HepG2 (cell line): ENCODE data around the gene CD6. TPM values are rescaled to one million over a fixed set of nuclear protein-coding genes. Genes with fewer than 3 reads are reported as not detected.

Experiments used
- ATAC-seq: fragments of 200-7000 bp; cut with Tn5 transposase; 3 replicates; pipeline ENCODE4 v1.9.1; 2020; ENCODE audit warnings: mild to moderate bottlenecking, moderate library complexity
- BruUV-seq: library from RNA; stranded (reverse); fragments of 400-500 nt; replicated peaks from 2 replicates; lab custom pipeline; 2021; lab: Mats Ljungman, UMichigan
- CTCF ChIA-PET: fragments of 300-600 bp; formaldehyde crosslinking; extraction: SDS; loops from one replicate; lab custom pipeline; 2021; ENCODE audit warnings: low total read pairs, inconsistent platforms, low intra/inter-chr PET ratio; lab: Yijun Ruan, JAX
- POLR2A ChIA-PET: fragments of 350-600 bp; sonication (Branson Sonifier 250); formaldehyde crosslinking; loops from one replicate; lab custom pipeline; 2020; ENCODE audit warnings: antibody characterized with exemption, inconsistent platforms; lab: Yijun Ruan, JAX
- DNase-seq: peaks from one replicate; pipeline ENCODE4 v3.0.0-alpha.2; 2015; ENCODE audit warnings: low spot score
- FAIRE-seq: peaks from 3 replicates; lab custom pipeline; 2011; peaks lifted over from hg19 to GRCh38; lab: Jason Lieb, UNC
- H2AFZ ChIP-seq: one replicate; pipeline ENCODE4 v1.6.1; 2011; ENCODE audit warnings: low read length, inconsistent platforms
- H3K27ac ChIP-seq: fragments of 300-600 bp; 3 replicates; pipeline ENCODE4 v1.8.0; 2011; ENCODE audit warnings: mixed run types, mild to moderate bottlenecking, mixed read lengths, low read length, inconsistent platforms; ENCODE audit not compliant: insufficient read depth; ENCODE audit errors: extremely low read length
- H3K27me3 ChIP-seq, 2 experiments: fragments of 200-600 bp in 1 of 2; 2 replicates in 1 of 2; 3 replicates in 1 of 2; pipeline versions ENCODE4 v1.6.0 to v1.8.0; 2011; ENCODE audit warnings: low read length in 2 of 2, mild to moderate bottlenecking in 2 of 2, moderate library complexity in 2 of 2, inconsistent platforms in 1 of 2; ENCODE audit not compliant: insufficient read depth in 2 of 2, control insufficient read depth in 1 of 2
- H3K36me3 ChIP-seq, 2 experiments: fragments of 200-600 bp in 1 of 2; replicated peaks in 1 of 2; 2 replicates in 1 of 2; 3 replicates in 1 of 2; pipeline versions ENCODE4 v1.5.1 to v1.8.0; 2011; ENCODE audit warnings: low read length in 2 of 2, inconsistent platforms in 1 of 2; ENCODE audit not compliant: insufficient read depth in 2 of 2, control insufficient read depth in 1 of 2
- H3K4me1 ChIP-seq: 2 replicates; pipeline ENCODE4 v1.5.1; 2012; ENCODE audit warnings: low read length, inconsistent platforms; ENCODE audit not compliant: insufficient read depth
- H3K4me2 ChIP-seq: 2 replicates; pipeline ENCODE4 v1.6.0; 2011; ENCODE audit warnings: low read depth, low read length, inconsistent platforms
- H3K4me3 ChIP-seq, 3 experiments: fragments of 200-600 bp in 1 of 3; sonication (generic), shearing (Covaris generic) in 1 of 3; replicated peaks in 1 of 3; 2 replicates each; pipeline ENCODE4 v1.5.1; 2011 to 2016; ENCODE audit warnings: low read length in 3 of 3, inconsistent platforms in 2 of 3, low read depth in 2 of 3, mild to moderate bottlenecking in 2 of 3, control low read depth in 1 of 3, mixed read lengths in 1 of 3; ENCODE audit not compliant: insufficient read depth in 1 of 3
- H3K79me2 ChIP-seq: one replicate; pipeline ENCODE4 v1.6.1; 2011; ENCODE audit warnings: low read length, inconsistent platforms; ENCODE audit not compliant: insufficient read depth
- H3K9ac ChIP-seq: 2 replicates; pipeline ENCODE4 v1.6.0; 2011; ENCODE audit warnings: mild to moderate bottlenecking, low read depth, low read length, inconsistent platforms; ENCODE audit not compliant: insufficient read depth
- H3K9me3 ChIP-seq: 2 replicates; pipeline ENCODE4 v1.5.1; 2012; ENCODE audit warnings: mild to moderate bottlenecking, low read length
- H4K20me1 ChIP-seq: 2 replicates; pipeline ENCODE4 v1.6.0; 2011; ENCODE audit warnings: inconsistent platforms, mild to moderate bottlenecking, low read length, moderate library complexity; ENCODE audit not compliant: insufficient read depth
- ADNP ChIP-seq: sonication (generic); formaldehyde crosslinking; IDR thresholded peaks from 2 replicates; pipeline ENCODE4 v1.4.0; 2020; ENCODE audit warnings: missing genetic modification reagents
- HNRNPK ChIP-seq: fragments of 200-400 bp; formaldehyde crosslinking; IDR thresholded peaks from 2 replicates; pipeline ENCODE4 v1.6.1; 2018; ENCODE audit warnings: low read length, low read depth, moderate library complexity, mild to moderate bottlenecking; ENCODE audit not compliant: poor library complexity, severe bottlenecking
- ONECUT2 ChIP-seq: sonication (generic); formaldehyde crosslinking; IDR thresholded peaks from 2 replicates; pipeline ENCODE4 v1.4.0; 2020; ENCODE audit warnings: missing genetic modification reagents
- SOX13 ChIP-seq, 3 experiments: fragments of 450-650 bp in 1 of 3; sonication (generic) in 1 of 3; formaldehyde crosslinking in 1 of 3; IDR thresholded peaks in 2 of 3; conservative IDR thresholded peaks in 1 of 3; 2 replicates each; pipeline versions ENCODE4 v1.5.0 to v1.6.1; 2016 to 2020; ENCODE audit warnings: antibody characterized with exemption in 1 of 3, mild to moderate bottlenecking in 1 of 3, missing compliant biosample characterization in 1 of 3, missing genetic modification reagents in 1 of 3, moderate library complexity in 1 of 3
- TBX3 ChIP-seq: fragments of 450-650 bp; IDR thresholded peaks from 2 replicates; pipeline ENCODE4 v1.6.1; 2017; ENCODE audit warnings: antibody characterized with exemption, mild to moderate bottlenecking, inconsistent platforms, borderline replicate concordance
- TEAD3 ChIP-seq: optimal IDR thresholded peaks from 2 replicates; pipeline ENCODE3; 2016; ENCODE audit warnings: borderline replicate concordance
- ZBTB42 ChIP-seq: sonication (generic); formaldehyde crosslinking; IDR thresholded peaks from 2 replicates; pipeline ENCODE4 v1.5.0; 2020; ENCODE audit warnings: mild to moderate bottlenecking, missing genetic modification reagents
- ZHX1 ChIP-seq: sonication (generic); formaldehyde crosslinking; IDR thresholded peaks from 2 replicates; pipeline ENCODE4 v1.8.1; 2022; ENCODE audit warnings: low read depth, mild to moderate bottlenecking, missing genetic modification reagents
- ZIK1 ChIP-seq: sonication (generic); formaldehyde crosslinking; IDR thresholded peaks from 2 replicates; pipeline ENCODE4 v1.5.0; 2020; ENCODE audit warnings: mild to moderate bottlenecking, low read depth, missing genetic modification reagents, borderline replicate concordance
- ZNF20 ChIP-seq: sonication (generic); formaldehyde crosslinking; IDR thresholded peaks from 2 replicates; pipeline ENCODE4 v1.4.0; 2020; ENCODE audit warnings: mild to moderate bottlenecking, moderate library complexity, missing genetic modification reagents
- ZNF251 ChIP-seq: sonication (generic); formaldehyde crosslinking; IDR thresholded peaks from 2 replicates; pipeline ENCODE4 v1.9.0; 2021; ENCODE audit warnings: mild to moderate bottlenecking, missing genetic modification reagents
- ZNF496 ChIP-seq: sonication (generic); formaldehyde crosslinking; IDR thresholded peaks from 2 replicates; pipeline ENCODE4 v1.8.1; 2023; ENCODE audit warnings: mild to moderate bottlenecking, moderate library complexity, missing genetic modification reagents; ENCODE audit not compliant: insufficient replicate concordance
- WGBS: methylation state at CpG from one replicate; pipeline ENCODE4 v1.1.6; 2017; ENCODE audit warnings: low lambda C conversion rate; 5-methylcytosine and 5-hydroxymethylcytosine counted together
- in situ Hi-C: cut with HindIII; loops from 2 replicates; pipeline ENCODE4 v1.10.0; 2017; ENCODE audit warnings: low pct_unique_long_range_greater_than_20kb; ENCODE audit not compliant: extremely low pct_ligation_motif_present
- intact Hi-C: fragments of 100-400 bp; cut with micrococcal nuclease; formaldehyde crosslinking; loops from one replicate; pipeline ENCODE4 v1.10.0; 2022; ENCODE audit not compliant: unreplicated experiment
- polyA plus RNA-seq, 8 experiments: library from polyadenylated mRNA; depleted of rRNA in 3 of 8; stranded (reverse) in 7 of 8; unstranded in 1 of 8; fragments of >200 nt; fragmentation: Illumina TruSeq in 4 of 8; extraction: Trizol in 4 of 8; gene quantifications; 2 replicates each; pipeline versions ENCODE4 v1.2.1 to v1.2.3, GENCODE V29; 2011 to 2016; ENCODE audit warnings: low read depth in 4 of 8, missing spikeins in 1 of 8, mixed read lengths in 1 of 8; ENCODE audit not compliant: insufficient read depth in 1 of 8
- total RNA-seq, 5 experiments: library from RNA; depleted of rRNA; stranded (reverse); fragments of >200 nt; fragmentation: Illumina TruSeq; extraction: Trizol; gene quantifications; 2 replicates each; pipeline ENCODE4 v1.2.3, GENCODE V29; 2016; ENCODE audit warnings: low read depth in 1 of 5
- TF ChIP-seq, protein P1 (sequence below): sonication (generic); formaldehyde crosslinking; IDR thresholded peaks from 2 replicates; pipeline ENCODE4 v1.4.0; 2020; ENCODE audit warnings: missing genetic modification reagents, mild to moderate bottlenecking, borderline replicate concordance

Gene CD6
- total and polyA plus RNA-seq, 2 of the 13 experiments (the other 11 are each of a cell fraction or from before 2014, with no cell fraction given): not detected

DNA sequence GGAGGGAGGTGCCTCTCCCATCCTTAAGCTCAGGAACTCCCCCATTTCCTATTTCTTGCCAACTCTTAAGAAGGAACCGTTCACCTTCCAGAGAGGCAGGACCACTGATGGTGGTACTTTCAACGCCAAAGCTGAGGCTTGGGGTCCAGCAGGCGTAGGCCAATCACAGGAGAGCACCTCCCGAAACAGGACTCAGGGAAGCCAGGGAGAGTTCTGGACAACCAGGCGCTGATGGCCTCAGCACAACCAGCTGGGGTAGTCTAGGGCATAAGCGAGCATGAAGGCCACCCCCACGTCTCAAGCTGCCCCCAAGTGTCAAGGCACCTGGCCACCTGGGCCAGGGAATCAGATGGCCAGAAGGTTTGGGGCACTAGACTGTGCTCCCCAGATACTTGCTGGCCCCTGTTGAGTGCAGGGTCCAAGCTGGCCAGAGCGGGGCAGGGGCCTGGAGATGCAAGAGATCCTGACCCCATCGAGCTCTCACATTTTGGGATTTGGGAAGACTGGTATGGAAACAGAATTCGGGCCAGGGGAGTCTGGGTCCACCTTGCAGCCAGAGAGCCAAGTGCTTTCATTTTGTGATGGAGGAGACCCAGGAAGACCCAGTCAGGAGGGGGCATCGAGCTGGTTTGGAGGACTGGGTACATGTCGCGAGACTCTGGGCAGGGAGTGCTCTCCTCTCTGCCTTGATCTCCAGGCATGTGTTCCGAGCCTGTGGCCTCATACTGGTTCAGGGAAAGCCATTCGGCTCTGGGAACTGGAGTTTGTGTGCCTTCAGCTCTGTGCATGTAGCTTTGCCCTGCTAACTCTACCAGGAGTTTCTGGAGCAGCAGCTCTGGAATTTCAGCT is 926 bp downstream of the CD6 start:
- H3K9ac ChIP-seq: no peak overlapping the region
- H3K27me3 ChIP-seq: peaks cover 7 to 56% of the 10 kb centered on the region in 2 experiments; a peak in 4 of 5 replicates
- TF ChIP-seq, protein P1, sequence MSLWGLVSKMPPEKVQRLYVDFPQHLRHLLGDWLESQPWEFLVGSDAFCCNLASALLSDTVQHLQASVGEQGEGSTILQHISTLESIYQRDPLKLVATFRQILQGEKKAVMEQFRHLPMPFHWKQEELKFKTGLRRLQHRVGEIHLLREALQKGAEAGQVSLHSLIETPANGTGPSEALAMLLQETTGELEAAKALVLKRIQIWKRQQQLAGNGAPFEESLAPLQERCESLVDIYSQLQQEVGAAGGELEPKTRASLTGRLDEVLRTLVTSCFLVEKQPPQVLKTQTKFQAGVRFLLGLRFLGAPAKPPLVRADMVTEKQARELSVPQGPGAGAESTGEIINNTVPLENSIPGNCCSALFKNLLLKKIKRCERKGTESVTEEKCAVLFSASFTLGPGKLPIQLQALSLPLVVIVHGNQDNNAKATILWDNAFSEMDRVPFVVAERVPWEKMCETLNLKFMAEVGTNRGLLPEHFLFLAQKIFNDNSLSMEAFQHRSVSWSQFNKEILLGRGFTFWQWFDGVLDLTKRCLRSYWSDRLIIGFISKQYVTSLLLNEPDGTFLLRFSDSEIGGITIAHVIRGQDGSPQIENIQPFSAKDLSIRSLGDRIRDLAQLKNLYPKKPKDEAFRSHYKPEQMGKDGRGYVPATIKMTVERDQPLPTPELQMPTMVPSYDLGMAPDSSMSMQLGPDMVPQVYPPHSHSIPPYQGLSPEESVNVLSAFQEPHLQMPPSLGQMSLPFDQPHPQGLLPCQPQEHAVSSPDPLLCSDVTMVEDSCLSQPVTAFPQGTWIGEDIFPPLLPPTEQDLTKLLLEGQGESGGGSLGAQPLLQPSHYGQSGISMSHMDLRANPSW: no peak
- TF ChIP-seq ZNF496 (CRISPR knock-in tag) (no peak), ONECUT2 (CRISPR knock-in tag) (no peak), ZIK1 (CRISPR knock-in tag) (no peak), ZHX1 (CRISPR knock-in tag) (no peak), ZNF20 (no peak), ADNP (CRISPR knock-in tag) (no peak), TBX3 (no peak), ZBTB42 (CRISPR knock-in tag) (no peak), TEAD3 (CRISPR knock-in tag) (no peak), ZNF251 (CRISPR knock-in tag) (no peak), SOX13 (IDR thresholded peaks at IDR 0.05) (no peak), SOX13 (CRISPR knock-in tag; conservative IDR thresholded peaks at IDR 0.05 in 1 of 2, IDR thresholded peaks at IDR 0.05 in 1 of 2) (no peak), HNRNPK (no peak)
- no peak overlapping the region for H3K27ac ChIP-seq
- no peaks in the 10 kb centered on the region for H3K9me3 ChIP-seq
- H4K20me1 ChIP-seq: no peaks in the 10 kb centered on the region
- FAIRE-seq (no peak), ATAC-seq (no peak), DNase-seq (no peak)
- no peak overlapping the region for H2AFZ ChIP-seq
- H3K4me2 ChIP-seq: no peak overlapping the region
- in situ Hi-C loops (no loop called here), intact Hi-C loops (no loop called here)
- H3K4me1 ChIP-seq: no peaks in the 10 kb centered on the region
- H3K4me3 ChIP-seq: no peak overlapping the region
- H3K36me3 ChIP-seq: no peaks in the 10 kb centered on the region; a peak in 1 of 5 replicates
- CTCF ChIA-PET: no interaction called here
- POLR2A ChIA-PET: no interaction called here
- H3K79me2 ChIP-seq: no peaks in the 10 kb centered on the region
- BruUV-seq: no TSS peak
- 17% methylated on average over 8 of the region's 15 CpGs for WGBS
